Adrenal gland (tissue), 5 donors: Measurements from ENCODE around the gene DNAH6.

Experiments
- POLR2A ChIP-seq, 2 donors: fragments of 450-650 bp; IDR thresholded peaks; one replicate each; pipeline ENCODE4 v1.6.1; 2017; ENCODE audit warnings: antibody characterized with exemption in 2 of 2, mild to moderate bottlenecking in 2 of 2, moderate library complexity in 1 of 2
- TF ChIP-seq, protein P1 (sequence below), 6 experiments: fragments of 450-650 bp in 4 of 6; fragments of 200-600 bp in 2 of 6; sonication (generic) in 1 of 6; IDR thresholded peaks; 1 replicate in 5 of 6; 2 replicates in 1 of 6; pipeline versions ENCODE4 v1.5.1 to v1.8.0; 2016 to 2021; ENCODE audit warnings: antibody characterized with exemption in 6 of 6, mild to moderate bottlenecking in 2 of 6, moderate library complexity in 1 of 6
- donor health status: DM: no; HTN: no; CAD: no.

DNA sequence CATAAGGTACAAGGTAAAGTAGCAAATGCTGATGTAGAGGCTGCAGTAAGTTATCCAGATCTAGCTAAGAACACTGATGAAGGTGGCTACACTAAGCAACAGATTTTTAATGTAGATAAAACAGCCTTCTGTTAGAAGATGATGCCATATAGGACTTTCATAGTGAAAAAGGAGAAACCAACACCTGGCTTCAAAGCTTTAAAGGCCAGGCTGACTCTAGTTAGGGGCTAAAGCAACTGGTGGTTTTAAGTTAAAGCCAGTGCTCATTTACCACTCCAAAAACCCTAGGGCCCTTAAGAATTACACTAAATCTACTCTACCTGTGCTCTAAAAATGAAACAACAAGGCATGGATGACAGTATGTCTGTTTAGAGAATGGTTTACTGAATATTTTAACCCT is 131.0 kb downstream of the DNAH6 start:
- TF ChIP-seq, protein P1, sequence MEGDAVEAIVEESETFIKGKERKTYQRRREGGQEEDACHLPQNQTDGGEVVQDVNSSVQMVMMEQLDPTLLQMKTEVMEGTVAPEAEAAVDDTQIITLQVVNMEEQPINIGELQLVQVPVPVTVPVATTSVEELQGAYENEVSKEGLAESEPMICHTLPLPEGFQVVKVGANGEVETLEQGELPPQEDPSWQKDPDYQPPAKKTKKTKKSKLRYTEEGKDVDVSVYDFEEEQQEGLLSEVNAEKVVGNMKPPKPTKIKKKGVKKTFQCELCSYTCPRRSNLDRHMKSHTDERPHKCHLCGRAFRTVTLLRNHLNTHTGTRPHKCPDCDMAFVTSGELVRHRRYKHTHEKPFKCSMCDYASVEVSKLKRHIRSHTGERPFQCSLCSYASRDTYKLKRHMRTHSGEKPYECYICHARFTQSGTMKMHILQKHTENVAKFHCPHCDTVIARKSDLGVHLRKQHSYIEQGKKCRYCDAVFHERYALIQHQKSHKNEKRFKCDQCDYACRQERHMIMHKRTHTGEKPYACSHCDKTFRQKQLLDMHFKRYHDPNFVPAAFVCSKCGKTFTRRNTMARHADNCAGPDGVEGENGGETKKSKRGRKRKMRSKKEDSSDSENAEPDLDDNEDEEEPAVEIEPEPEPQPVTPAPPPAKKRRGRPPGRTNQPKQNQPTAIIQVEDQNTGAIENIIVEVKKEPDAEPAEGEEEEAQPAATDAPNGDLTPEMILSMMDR (IDR thresholded peaks at IDR 0.05) = no peak
- no peak for TF ChIP-seq POLR2A (IDR thresholded peaks at IDR 0.05)
